ENCODE data around the gene COPB2.
"Not testable (repeated sequence)": the region's sequence is repeated elsewhere in the genome, so short reads cannot be mapped to it uniquely, and the experiment has no call there.

The COPB2 gene

GRCh38 chr3:139382291-139382690, 7.2 kb downstream of the COPB2 start:
- H3K9me3 ChIP-seq (ENCODE audit: control insufficient read depth in 2 of 2, low read length in 2 of 2); H3K4me1 ChIP-seq (ENCODE audit: control insufficient read depth in 2 of 2, insufficient read depth in 2 of 2, low read length in 2 of 2): not testable (repeated sequence)
- peaks cover 40 to 48% of the 10 kb centered on the region in 2 donors for H3K36me3 ChIP-seq (ENCODE audit: control insufficient read depth in 2 of 2, insufficient read depth in 2 of 2, low read length in 2 of 2)

GRCh38 chr3:139380575-139380974, 8.9 kb downstream of the COPB2 start:
- Histone ChIP-seq H3K27ac (ENCODE audit: low read depth in 2 of 2, low read length in 2 of 2) (no peak overlapping the region), H3K9me3 (ENCODE audit: control insufficient read depth in 2 of 2, low read length in 2 of 2) (no peaks in the 10 kb centered on the region), H3K36me3 (ENCODE audit: control insufficient read depth in 2 of 2, insufficient read depth in 2 of 2, low read length in 2 of 2) (peaks cover 49 to 60% of the 10 kb centered on the region in 2 donors), H3K9ac (ENCODE audit: low read depth in 1 of 2, low read length in 2 of 2) (no peak overlapping the region), H3K27me3 (ENCODE audit: control insufficient read depth in 2 of 2, insufficient read depth in 2 of 2, low read length in 2 of 2) (no peaks in the 10 kb centered on the region), H3K4me3 (ENCODE audit: low read length in 2 of 2) (no peak overlapping the region), H3K4me1 (ENCODE audit: control insufficient read depth in 2 of 2, insufficient read depth in 2 of 2, low read length in 2 of 2) (peaks cover 0 to 2% of the 10 kb centered on the region in 2 donors)

More at GRCh38 chr3:139382291-139382690, 7.2 kb downstream of the COPB2 start:
- H3K27me3 ChIP-seq (ENCODE audit: control insufficient read depth in 2 of 2, insufficient read depth in 2 of 2, low read length in 2 of 2); H3K4me3 ChIP-seq (ENCODE audit: low read length in 2 of 2); H3K9ac ChIP-seq (ENCODE audit: low read depth in 1 of 2, low read length in 2 of 2); H3K27ac ChIP-seq (ENCODE audit: low read depth in 2 of 2, low read length in 2 of 2): not testable (repeated sequence)

- no peak overlapping the region for H3K4me3 ChIP-seq (ENCODE audit: low read length in 2 of 2)
- H3K36me3 ChIP-seq (ENCODE audit: control insufficient read depth in 2 of 2, insufficient read depth in 2 of 2, low read length in 2 of 2) = peaks cover 65 to 77% of the 10 kb centered on the region in 2 donors
- H3K27me3 ChIP-seq (ENCODE audit: control insufficient read depth in 2 of 2, insufficient read depth in 2 of 2, low read length in 2 of 2) = no peaks in the 10 kb centered on the region
- peaks cover 0 to 2% of the 10 kb centered on the region in 2 donors for H3K4me1 ChIP-seq (ENCODE audit: control insufficient read depth in 2 of 2, insufficient read depth in 2 of 2, low read length in 2 of 2)
- H3K9ac ChIP-seq (ENCODE audit: low read depth in 1 of 2, low read length in 2 of 2) = no peak overlapping the region
- no peak overlapping the region for H3K27ac ChIP-seq (ENCODE audit: low read depth in 2 of 2, low read length in 2 of 2)
- no peaks in the 10 kb centered on the region for H3K9me3 ChIP-seq (ENCODE audit: control insufficient read depth in 2 of 2, low read length in 2 of 2)
Measured at GRCh38 chr3:139378587-139379241, 10.7 kb downstream of the COPB2 start.

GRCh38 chr3:139377378-139377777, 12.1 kb downstream of the COPB2 start:
- H3K4me3 ChIP-seq (ENCODE audit: low read length in 2 of 2) = no peak overlapping the region
- no peaks in the 10 kb centered on the region for H3K9me3 ChIP-seq (ENCODE audit: control insufficient read depth in 2 of 2, low read length in 2 of 2)
- no peak overlapping the region for H3K9ac ChIP-seq (ENCODE audit: low read depth in 1 of 2, low read length in 2 of 2)
- H3K4me1 ChIP-seq (ENCODE audit: control insufficient read depth in 2 of 2, insufficient read depth in 2 of 2, low read length in 2 of 2) = peaks cover 0 to 2% of the 10 kb centered on the region in 2 donors
- H3K27ac ChIP-seq (ENCODE audit: low read depth in 2 of 2, low read length in 2 of 2) = no peak overlapping the region
- H3K27me3 ChIP-seq (ENCODE audit: control insufficient read depth in 2 of 2, insufficient read depth in 2 of 2, low read length in 2 of 2) = no peaks in the 10 kb centered on the region
- H3K36me3 ChIP-seq (ENCODE audit: control insufficient read depth in 2 of 2, insufficient read depth in 2 of 2, low read length in 2 of 2) = peaks cover 72 to 81% of the 10 kb centered on the region in 2 donors

GRCh38 chr3:139374099-139374498, 15.3 kb downstream of the COPB2 start:
- Histone ChIP-seq H3K27me3 (ENCODE audit: control insufficient read depth in 2 of 2, insufficient read depth in 2 of 2, low read length in 2 of 2) (no peaks in the 10 kb centered on the region), H3K9me3 (ENCODE audit: control insufficient read depth in 2 of 2, low read length in 2 of 2) (no peaks in the 10 kb centered on the region), H3K36me3 (ENCODE audit: control insufficient read depth in 2 of 2, insufficient read depth in 2 of 2, low read length in 2 of 2) (peaks cover 88 to 92% of the 10 kb centered on the region in 2 donors)

GRCh38 chr3:139364549-139364948, 24.9 kb downstream of the COPB2 start:
- Histone ChIP-seq H3K4me3 (ENCODE audit: low read length in 2 of 2) (no peak overlapping the region), H3K9me3 (ENCODE audit: control insufficient read depth in 2 of 2, low read length in 2 of 2) (no peaks in the 10 kb centered on the region), H3K4me1 (ENCODE audit: control insufficient read depth in 2 of 2, insufficient read depth in 2 of 2, low read length in 2 of 2) (peaks cover 0 to 2% of the 10 kb centered on the region in 2 donors), H3K36me3 (ENCODE audit: control insufficient read depth in 2 of 2, insufficient read depth in 2 of 2, low read length in 2 of 2) (peaks cover 92% of the 10 kb centered on the region in 2 donors), H3K9ac (ENCODE audit: low read depth in 1 of 2, low read length in 2 of 2) (no peak overlapping the region), H3K27ac (ENCODE audit: low read depth in 2 of 2, low read length in 2 of 2) (no peak overlapping the region), H3K27me3 (ENCODE audit: control insufficient read depth in 2 of 2, insufficient read depth in 2 of 2, low read length in 2 of 2) (no peaks in the 10 kb centered on the region)

More at GRCh38 chr3:139374099-139374498, 15.3 kb downstream of the COPB2 start:
- Histone ChIP-seq H3K4me1 (ENCODE audit: control insufficient read depth in 2 of 2, insufficient read depth in 2 of 2, low read length in 2 of 2) (no peaks in the 10 kb centered on the region), H3K9ac (ENCODE audit: low read depth in 1 of 2, low read length in 2 of 2) (no peak overlapping the region), H3K27ac (ENCODE audit: low read depth in 2 of 2, low read length in 2 of 2) (no peak overlapping the region), H3K4me3 (ENCODE audit: low read length in 2 of 2) (no peak overlapping the region)

- peaks cover 0 to 2% of the 10 kb centered on the region in 2 donors for H3K4me1 ChIP-seq (ENCODE audit: control insufficient read depth in 2 of 2, insufficient read depth in 2 of 2, low read length in 2 of 2)
- no peaks in the 10 kb centered on the region for H3K27me3 ChIP-seq (ENCODE audit: control insufficient read depth in 2 of 2, insufficient read depth in 2 of 2, low read length in 2 of 2)
- peaks cover 89 to 91% of the 10 kb centered on the region in 2 donors for H3K36me3 ChIP-seq (ENCODE audit: control insufficient read depth in 2 of 2, insufficient read depth in 2 of 2, low read length in 2 of 2)
- H3K4me3 ChIP-seq (ENCODE audit: low read length in 2 of 2) = no peak overlapping the region
- no peak overlapping the region for H3K27ac ChIP-seq (ENCODE audit: low read depth in 2 of 2, low read length in 2 of 2)
- no peak overlapping the region for H3K9ac ChIP-seq (ENCODE audit: low read depth in 1 of 2, low read length in 2 of 2)
- no peaks in the 10 kb centered on the region for H3K9me3 ChIP-seq (ENCODE audit: control insufficient read depth in 2 of 2, low read length in 2 of 2)
Measured at GRCh38 chr3:139361276-139361675, 28.2 kb downstream of the COPB2 start.

- Histone ChIP-seq H3K4me3 (ENCODE audit: low read length in 2 of 2) (no peak overlapping the region), H3K27ac (ENCODE audit: low read depth in 2 of 2, low read length in 2 of 2) (no peak overlapping the region), H3K9ac (ENCODE audit: low read depth in 1 of 2, low read length in 2 of 2) (no peak overlapping the region), H3K36me3 (ENCODE audit: control insufficient read depth in 2 of 2, insufficient read depth in 2 of 2, low read length in 2 of 2) (peaks cover 86 to 89% of the 10 kb centered on the region in 2 donors), H3K9me3 (ENCODE audit: control insufficient read depth in 2 of 2, low read length in 2 of 2) (no peaks in the 10 kb centered on the region), H3K27me3 (ENCODE audit: control insufficient read depth in 2 of 2, insufficient read depth in 2 of 2, low read length in 2 of 2) (no peaks in the 10 kb centered on the region), H3K4me1 (ENCODE audit: control insufficient read depth in 2 of 2, insufficient read depth in 2 of 2, low read length in 2 of 2) (peaks cover 0 to 2% of the 10 kb centered on the region in 2 donors)
Measured at GRCh38 chr3:139358841-139359562, 30.4 kb downstream of the COPB2 start.

- peaks cover 81% of the 10 kb centered on the region in 2 donors for H3K36me3 ChIP-seq (ENCODE audit: control insufficient read depth in 2 of 2, insufficient read depth in 2 of 2, low read length in 2 of 2)
- no peaks in the 10 kb centered on the region for H3K9me3 ChIP-seq (ENCODE audit: control insufficient read depth in 2 of 2, low read length in 2 of 2)
- H3K4me1 ChIP-seq (ENCODE audit: control insufficient read depth in 2 of 2, insufficient read depth in 2 of 2, low read length in 2 of 2) = peaks cover 0 to under 1% of the 10 kb centered on the region in 2 donors
- H3K27ac ChIP-seq (ENCODE audit: low read depth in 2 of 2, low read length in 2 of 2) = no peak overlapping the region
- H3K27me3 ChIP-seq (ENCODE audit: control insufficient read depth in 2 of 2, insufficient read depth in 2 of 2, low read length in 2 of 2) = no peaks in the 10 kb centered on the region
- no peak overlapping the region for H3K9ac ChIP-seq (ENCODE audit: low read depth in 1 of 2, low read length in 2 of 2)
- no peak overlapping the region for H3K4me3 ChIP-seq (ENCODE audit: low read length in 2 of 2)
Measured at GRCh38 chr3:139357899-139358298, 31.5 kb downstream of the COPB2 start.

- no peak overlapping the region for H3K9ac ChIP-seq (ENCODE audit: low read depth in 1 of 2, low read length in 2 of 2)
- no peaks in the 10 kb centered on the region for H3K9me3 ChIP-seq (ENCODE audit: control insufficient read depth in 2 of 2, low read length in 2 of 2)
- no peaks in the 10 kb centered on the region for H3K4me1 ChIP-seq (ENCODE audit: control insufficient read depth in 2 of 2, insufficient read depth in 2 of 2, low read length in 2 of 2)
- H3K36me3 ChIP-seq (ENCODE audit: control insufficient read depth in 2 of 2, insufficient read depth in 2 of 2, low read length in 2 of 2) = peaks cover 79 to 84% of the 10 kb centered on the region in 2 donors
- H3K4me3 ChIP-seq (ENCODE audit: low read length in 2 of 2) = no peak overlapping the region
- no peak overlapping the region for H3K27ac ChIP-seq (ENCODE audit: low read depth in 2 of 2, low read length in 2 of 2)
- no peaks in the 10 kb centered on the region for H3K27me3 ChIP-seq (ENCODE audit: control insufficient read depth in 2 of 2, insufficient read depth in 2 of 2, low read length in 2 of 2)
Measured at GRCh38 chr3:139355891-139356290, 33.6 kb downstream of the COPB2 start.
